ENCODE measurements around the gene ATG5.
A peak's percentile ranks its signal among the peaks of the same experiment; 100 is the strongest.

Gene ATG5

DNA sequence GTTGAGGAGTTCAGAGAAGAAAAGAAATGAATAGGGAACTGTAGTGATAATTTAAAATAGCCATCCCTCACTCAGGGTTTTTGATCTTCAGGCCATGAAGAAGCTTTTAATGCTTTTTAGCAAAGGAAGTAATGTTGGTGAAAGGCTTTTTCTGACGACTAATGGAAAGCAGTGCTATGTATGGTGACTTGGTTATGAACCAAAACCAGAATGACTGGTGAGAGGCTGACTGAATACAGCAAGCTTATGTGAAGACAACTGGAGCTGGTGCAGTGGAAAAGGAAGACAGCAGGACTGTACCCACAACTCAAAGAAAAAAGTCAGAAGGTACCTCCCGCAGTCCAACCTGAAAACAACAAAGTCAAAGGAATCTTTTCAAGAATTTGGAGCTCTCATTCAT is 120.6 kb downstream of the ATG5 start:
- Histone ChIP-seq H3K9ac (no peak overlapping the region), H3K9me3 (no peaks in the 10 kb centered on the region), H3K27ac (peak overlapping the region; percentile 22; the same call in 1 of the 2 replicates), H4K20me1 (0 out of 2 replicates have a peak, but pooled peaks cover 6% of the 10 kb centered on the region), H3K36me3 (peaks cover 21% of the 10 kb centered on the region; the same call in 1 of the 2 replicates), H3K4me2 (peak overlapping the region; percentile 62), H3K27me3 (no peaks in the 10 kb centered on the region), H3K4me3 (no peak overlapping the region), H3K4me1 (peaks cover 18% of the 10 kb centered on the region)
- no peak for TF ChIP-seq Cebpa-rat (IDR thresholded peaks at IDR 0.05)

DNA sequence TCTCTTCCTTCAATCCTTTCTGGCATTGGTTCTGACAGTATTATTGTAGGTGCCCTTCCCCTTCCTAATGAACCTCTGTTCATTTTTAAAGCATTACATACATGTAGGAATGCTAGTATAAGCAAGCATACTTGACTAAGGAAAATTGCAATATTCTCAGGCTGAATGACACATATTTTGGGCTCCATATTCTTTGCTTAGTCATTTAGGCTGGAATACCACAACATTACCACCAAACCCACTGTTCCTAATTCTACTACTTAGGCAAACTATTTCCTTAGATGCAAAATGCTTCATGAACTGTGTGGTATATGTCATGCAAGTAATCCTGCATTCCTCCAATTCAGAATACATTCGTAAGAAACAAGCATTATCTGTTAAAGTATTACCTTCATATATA is 125.6 kb downstream of the ATG5 start:
- TF ChIP-seq Cebpa-rat (IDR thresholded peaks at IDR 0.05): no peak
- Histone ChIP-seq H3K9me3 (no peaks in the 10 kb centered on the region), H3K27ac (no peak overlapping the region), H3K4me1 (peaks cover 8% of the 10 kb centered on the region), H3K4me2 (no peak overlapping the region), H3K27me3 (no peaks in the 10 kb centered on the region), H4K20me1 (0 out of 2 replicates have a peak, but pooled peaks cover 6% of the 10 kb centered on the region), H3K4me3 (no peak overlapping the region), H3K9ac (no peak overlapping the region), H3K36me3 (peaks cover 25% of the 10 kb centered on the region; the same call in 1 of the 2 replicates)

DNA sequence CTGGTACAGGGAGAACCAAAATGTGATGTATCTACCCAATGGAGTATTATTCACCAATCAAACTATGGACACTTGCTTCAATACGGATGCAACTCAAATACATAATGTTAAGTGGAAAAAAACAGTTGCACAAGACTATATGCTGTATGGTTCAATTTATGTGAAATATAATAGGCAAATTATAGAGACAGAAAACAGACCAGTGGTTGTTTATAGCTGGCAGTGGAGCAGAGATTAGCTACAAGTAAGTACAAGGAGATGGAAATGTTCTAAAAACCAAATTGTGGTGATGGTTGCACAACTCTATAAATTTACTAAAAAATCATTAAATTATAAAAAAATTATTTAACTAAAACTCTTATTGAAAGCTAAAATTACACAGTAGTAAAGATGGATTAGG is 126.2 kb downstream of the ATG5 start:
- Histone ChIP-seq H3K4me2 (no peak overlapping the region), H3K9ac (no peak overlapping the region), H3K9me3 (no peaks in the 10 kb centered on the region), H3K4me1 (peaks cover 1% of the 10 kb centered on the region), H3K27me3 (no peaks in the 10 kb centered on the region), H3K4me3 (no peak overlapping the region), H4K20me1 (0 out of 2 replicates have a peak, but pooled peaks cover under 1% of the 10 kb centered on the region), H3K27ac (no peak overlapping the region), H3K36me3 (peaks cover 32% of the 10 kb centered on the region; the same call in 1 of the 2 replicates)
- no peak for TF ChIP-seq Cebpa-rat (IDR thresholded peaks at IDR 0.05)

DNA sequence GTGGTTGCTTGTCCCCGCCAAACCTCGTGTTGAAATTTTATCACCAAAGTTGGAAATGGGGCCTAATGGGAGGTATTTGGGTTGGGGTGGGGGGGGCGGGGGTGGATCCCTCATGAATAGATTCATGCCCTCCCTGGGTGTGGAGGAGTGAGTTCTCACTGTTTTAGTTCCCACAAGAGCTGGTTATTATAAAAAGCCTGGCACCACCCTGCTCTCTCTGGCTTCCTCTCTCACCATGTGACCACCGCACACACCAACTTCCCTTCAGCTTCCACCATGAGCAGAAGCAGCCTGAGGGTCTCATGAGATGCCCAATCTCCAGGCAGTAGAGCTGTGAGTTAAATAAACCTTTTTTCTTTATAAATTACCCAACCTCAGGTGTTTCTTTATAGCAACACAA is 128.1 kb downstream of the ATG5 start:
- no peak overlapping the region for H3K4me2 ChIP-seq
- H3K9me3 ChIP-seq: no peaks in the 10 kb centered on the region
- no peaks in the 10 kb centered on the region for H4K20me1 ChIP-seq
- TF ChIP-seq Cebpa-rat (IDR thresholded peaks at IDR 0.05): no peak
- peaks cover 32% of the 10 kb centered on the region; the same call in 1 of the 2 replicates for H3K36me3 ChIP-seq
- H3K9ac ChIP-seq: no peak overlapping the region
- H3K4me1 ChIP-seq: no peaks in the 10 kb centered on the region
- no peak overlapping the region for H3K4me3 ChIP-seq
- no peak overlapping the region for H3K27ac ChIP-seq
- H3K27me3 ChIP-seq: no peaks in the 10 kb centered on the region

DNA sequence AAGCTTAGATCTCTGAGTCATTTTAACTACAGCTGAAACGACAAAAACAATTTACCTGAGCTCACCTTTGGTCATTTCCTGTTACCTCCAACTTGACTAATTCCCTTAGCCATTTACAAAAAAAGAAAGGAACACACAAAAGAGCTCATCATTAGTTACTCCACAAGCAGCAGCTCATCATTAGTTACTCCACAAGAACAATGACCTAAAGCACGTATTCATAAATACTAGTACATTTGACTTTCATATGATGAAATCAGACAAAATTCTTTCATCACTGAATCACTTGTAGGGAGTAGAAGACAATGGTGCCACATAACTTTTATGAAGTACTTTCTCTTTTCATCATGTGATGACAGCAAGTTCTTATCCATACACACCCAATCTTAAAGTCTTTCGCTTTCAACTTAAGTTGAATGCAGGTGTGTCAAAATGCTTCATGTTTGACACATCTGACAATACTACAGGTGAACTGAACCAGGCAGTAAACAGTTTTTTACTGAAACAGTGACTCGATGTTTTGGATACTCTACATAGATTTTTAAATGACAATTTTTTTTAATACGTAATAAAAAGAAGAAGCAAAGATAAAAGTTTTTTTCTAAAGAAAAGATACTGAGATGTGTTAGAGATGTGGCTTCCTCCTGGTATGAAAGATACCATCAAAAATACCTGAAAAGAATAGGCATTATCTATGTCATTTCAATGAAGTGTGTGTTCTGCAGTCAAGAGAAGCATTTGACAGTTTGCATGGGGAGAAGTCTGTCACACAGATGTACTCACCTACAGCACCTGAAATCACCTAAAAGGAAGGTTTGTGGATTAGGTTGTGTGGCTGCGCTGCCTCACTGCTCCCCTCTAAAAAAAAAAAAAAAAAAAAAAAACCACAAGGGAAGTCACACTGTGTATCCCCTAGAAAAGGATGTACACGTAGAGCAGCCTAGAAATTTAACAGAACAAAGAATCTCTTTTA is 130.3 kb downstream of the ATG5 start:
- Histone ChIP-seq H4K20me1 (no peaks in the 10 kb centered on the region), H3K4me2 (no peak overlapping the region), H3K27me3 (no peaks in the 10 kb centered on the region), H3K27ac (no peak overlapping the region), H3K4me3 (no peak overlapping the region), H3K36me3 (peaks cover 17% of the 10 kb centered on the region; the same call in 1 of the 2 replicates), H3K4me1 (no peaks in the 10 kb centered on the region), H3K9me3 (no peaks in the 10 kb centered on the region), H3K9ac (no peak overlapping the region)
- TF ChIP-seq Cebpa-rat (IDR thresholded peaks at IDR 0.05): no peak

DNA sequence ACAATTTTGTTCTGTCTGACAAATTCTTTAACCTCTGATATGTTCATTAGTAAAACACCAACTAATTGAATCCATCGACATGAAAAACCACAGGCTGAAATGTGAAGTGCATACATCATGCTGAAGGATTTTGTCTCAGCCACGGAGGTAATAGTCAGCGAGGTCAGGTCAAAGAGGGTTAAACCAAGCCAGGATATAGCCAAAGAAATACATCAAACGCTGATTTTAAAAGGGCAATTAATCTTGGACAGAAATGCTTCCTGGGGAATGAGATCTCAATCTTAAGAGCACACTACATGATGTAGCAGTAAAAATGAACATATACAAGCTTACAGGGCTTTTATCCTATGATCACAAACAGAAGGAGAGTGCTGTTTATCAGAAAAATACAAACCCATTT is 132.7 kb downstream of the ATG5 start:
- Histone ChIP-seq H3K27ac (no peak overlapping the region), H4K20me1 (no peaks in the 10 kb centered on the region), H3K9me3 (no peaks in the 10 kb centered on the region), H3K4me3 (no peak overlapping the region), H3K9ac (no peak overlapping the region), H3K4me1 (no peaks in the 10 kb centered on the region), H3K36me3 (peaks cover 13% of the 10 kb centered on the region; the same call in 1 of the 2 replicates), H3K27me3 (no peaks in the 10 kb centered on the region), H3K4me2 (no peak overlapping the region)
- TF ChIP-seq Cebpa-rat (IDR thresholded peaks at IDR 0.05): no peak

DNA sequence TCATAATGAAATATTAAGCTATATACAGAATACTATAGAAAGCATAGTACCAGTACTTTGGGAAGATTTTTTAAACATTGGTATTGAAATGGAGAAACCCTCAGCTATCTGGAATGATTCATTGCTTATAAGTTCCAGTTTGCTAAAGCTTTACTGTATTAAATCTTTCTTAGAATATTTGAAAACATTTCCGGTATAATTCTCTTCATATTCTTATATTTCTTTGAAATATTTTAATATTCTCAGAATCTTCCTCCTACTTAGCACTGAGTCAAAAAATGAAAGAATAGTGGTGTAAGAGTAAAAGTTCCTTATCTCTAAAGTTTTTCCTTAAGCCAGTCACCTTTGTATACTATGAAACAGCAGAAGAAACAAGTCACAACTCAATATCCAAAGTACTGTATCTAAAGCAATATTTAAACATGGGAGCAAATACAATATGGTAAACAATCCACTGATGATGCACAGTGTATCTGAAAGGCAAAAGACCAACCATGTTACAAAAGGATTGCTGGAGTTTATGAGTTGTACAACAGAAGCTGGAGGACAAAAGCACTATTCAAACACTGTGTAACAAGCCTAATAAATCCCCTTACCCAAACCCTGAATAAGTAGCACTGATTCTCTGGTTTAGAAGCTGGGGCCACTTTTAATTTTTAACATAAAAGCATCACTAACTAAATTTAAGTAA is 137.3 kb downstream of the ATG5 start:
- Histone ChIP-seq H4K20me1 (no peaks in the 10 kb centered on the region), H3K9me3 (no peaks in the 10 kb centered on the region), H3K27ac (no peak overlapping the region), H3K27me3 (no peaks in the 10 kb centered on the region), H3K4me1 (no peaks in the 10 kb centered on the region), H3K9ac (no peak overlapping the region), H3K36me3 (peaks cover 7% of the 10 kb centered on the region), H3K4me3 (no peak overlapping the region), H3K4me2 (no peak overlapping the region)
- TF ChIP-seq Cebpa-rat (IDR thresholded peaks at IDR 0.05): no peak

DNA sequence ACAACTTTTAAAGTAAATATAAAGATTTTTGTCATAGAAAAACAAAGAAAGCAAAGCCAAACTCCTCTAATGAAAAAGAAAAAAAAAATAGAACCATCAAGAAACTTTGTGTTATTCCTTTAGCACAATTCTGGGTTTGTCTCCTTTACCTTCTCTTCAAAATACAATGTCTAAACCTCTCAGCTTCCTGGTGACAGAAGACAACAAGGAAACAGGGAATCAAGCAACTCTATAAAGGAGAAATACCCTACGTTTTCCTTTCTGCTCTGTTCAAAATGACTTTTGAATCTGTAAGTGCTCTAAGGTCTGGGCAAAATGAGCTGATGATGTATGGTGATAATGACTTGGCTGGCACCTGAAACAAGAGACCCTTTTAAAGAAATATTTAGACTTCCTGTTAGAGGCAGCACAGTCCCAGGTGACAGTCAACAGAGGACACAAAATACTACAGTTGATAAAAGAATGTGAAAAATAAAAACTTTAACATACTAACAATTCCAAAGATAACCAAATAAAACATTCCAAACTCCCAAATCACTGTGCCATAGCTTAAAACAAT is 138.1 kb downstream of the ATG5 start:
- H3K9ac ChIP-seq: no peak overlapping the region
- H4K20me1 ChIP-seq: no peaks in the 10 kb centered on the region
- no peak overlapping the region for H3K4me2 ChIP-seq
- H3K27ac ChIP-seq: no peak overlapping the region
- H3K27me3 ChIP-seq: no peaks in the 10 kb centered on the region
- H3K9me3 ChIP-seq: no peaks in the 10 kb centered on the region
- peaks cover 7% of the 10 kb centered on the region for H3K36me3 ChIP-seq
- no peak for TF ChIP-seq Cebpa-rat (IDR thresholded peaks at IDR 0.05)
- H3K4me1 ChIP-seq: no peaks in the 10 kb centered on the region
- no peak overlapping the region for H3K4me3 ChIP-seq

DNA sequence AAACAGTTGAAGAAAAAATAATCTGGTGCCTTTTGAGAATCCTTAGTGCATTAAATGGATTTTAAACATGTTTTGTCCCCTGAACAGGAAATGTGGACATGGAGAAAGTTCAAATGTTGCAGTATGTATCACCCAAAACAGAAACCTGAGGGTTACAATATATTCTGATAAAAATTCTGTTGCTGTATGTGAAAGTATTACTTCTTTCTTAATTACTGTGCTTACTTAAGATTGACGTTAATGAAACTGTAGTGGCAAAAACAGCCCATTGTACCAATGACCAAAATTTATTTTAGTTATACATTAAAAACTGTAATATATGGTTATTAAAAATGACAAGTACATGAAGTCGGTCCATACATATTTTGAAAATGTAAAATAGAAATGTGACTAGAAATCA is 138.8 kb downstream of the ATG5 start:
- no peak overlapping the region for H3K4me3 ChIP-seq
- TF ChIP-seq Cebpa-rat (IDR thresholded peaks at IDR 0.05): no peak
- no peaks in the 10 kb centered on the region for H4K20me1 ChIP-seq
- H3K9me3 ChIP-seq: no peaks in the 10 kb centered on the region
- H3K4me2 ChIP-seq: no peak overlapping the region
- H3K27me3 ChIP-seq: no peaks in the 10 kb centered on the region
- no peaks in the 10 kb centered on the region for H3K4me1 ChIP-seq
- no peak overlapping the region for H3K9ac ChIP-seq
- H3K27ac ChIP-seq: no peak overlapping the region
- H3K36me3 ChIP-seq: peaks cover 7% of the 10 kb centered on the region

Measured in BLaER1 (cell line).